ENCODE results near the gene SBK3.

DNA sequence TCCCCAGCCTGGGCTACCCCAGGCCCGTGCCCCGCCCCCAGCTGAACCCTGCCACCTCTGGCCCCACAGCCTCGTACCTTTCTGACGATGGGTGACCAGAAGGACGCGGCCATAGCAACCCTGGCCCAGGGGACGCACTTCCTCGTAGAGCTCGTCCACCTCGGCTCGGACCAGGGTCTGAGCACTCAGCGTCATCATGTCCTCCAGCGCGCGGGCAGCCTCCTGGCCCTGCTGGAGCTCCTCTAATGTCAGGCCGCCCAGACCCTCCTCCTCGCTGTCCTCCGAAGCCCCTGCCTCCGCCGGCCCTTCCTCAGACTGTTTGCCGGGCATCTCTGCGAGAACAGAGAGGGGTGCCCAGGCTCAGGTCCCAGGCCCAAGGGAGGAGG, 9.4 kb downstream of the SBK3 start:
- TF ChIP-seq SRF (IDR thresholded peaks at IDR 0.05; ENCODE audit: low read depth) (no peak), EZH2phosphoT487 (IDR thresholded peaks at IDR 0.05; ENCODE audit: borderline replicate concordance) (no peak), POLR2A (IDR thresholded peaks at IDR 0.05; ENCODE audit: borderline replicate concordance, extremely low read depth, insufficient read depth, insufficient read length) (no peak), ZFX (IDR thresholded peaks at IDR 0.05) (no peak), YY1 (IDR thresholded peaks at IDR 0.05; ENCODE audit: extremely low read depth, insufficient replicate concordance, low read depth, low read length) (no peak), RAD21 (IDR thresholded peaks at IDR 0.05; ENCODE audit: low read depth) (no peak), JUND (IDR thresholded peaks at IDR 0.05) (no peak), EZH2 (IDR thresholded peaks at IDR 0.05) (no peak), ELF1 (IDR thresholded peaks at IDR 0.05; ENCODE audit: borderline replicate concordance, low read depth) (no peak), FOSL1 (IDR thresholded peaks at IDR 0.05; ENCODE audit: low read depth) (no peak)
- TF ChIP-seq, protein P1, sequence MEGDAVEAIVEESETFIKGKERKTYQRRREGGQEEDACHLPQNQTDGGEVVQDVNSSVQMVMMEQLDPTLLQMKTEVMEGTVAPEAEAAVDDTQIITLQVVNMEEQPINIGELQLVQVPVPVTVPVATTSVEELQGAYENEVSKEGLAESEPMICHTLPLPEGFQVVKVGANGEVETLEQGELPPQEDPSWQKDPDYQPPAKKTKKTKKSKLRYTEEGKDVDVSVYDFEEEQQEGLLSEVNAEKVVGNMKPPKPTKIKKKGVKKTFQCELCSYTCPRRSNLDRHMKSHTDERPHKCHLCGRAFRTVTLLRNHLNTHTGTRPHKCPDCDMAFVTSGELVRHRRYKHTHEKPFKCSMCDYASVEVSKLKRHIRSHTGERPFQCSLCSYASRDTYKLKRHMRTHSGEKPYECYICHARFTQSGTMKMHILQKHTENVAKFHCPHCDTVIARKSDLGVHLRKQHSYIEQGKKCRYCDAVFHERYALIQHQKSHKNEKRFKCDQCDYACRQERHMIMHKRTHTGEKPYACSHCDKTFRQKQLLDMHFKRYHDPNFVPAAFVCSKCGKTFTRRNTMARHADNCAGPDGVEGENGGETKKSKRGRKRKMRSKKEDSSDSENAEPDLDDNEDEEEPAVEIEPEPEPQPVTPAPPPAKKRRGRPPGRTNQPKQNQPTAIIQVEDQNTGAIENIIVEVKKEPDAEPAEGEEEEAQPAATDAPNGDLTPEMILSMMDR (IDR thresholded peaks at IDR 0.05 in 2 of 3, conservative IDR thresholded peaks at IDR 0.05 in 1 of 3; ENCODE audit: borderline replicate concordance in 1 of 3, insufficient read depth in 1 of 3, low read depth in 2 of 3, low read length in 2 of 3): no peak
- TF ChIP-seq, protein P2, sequence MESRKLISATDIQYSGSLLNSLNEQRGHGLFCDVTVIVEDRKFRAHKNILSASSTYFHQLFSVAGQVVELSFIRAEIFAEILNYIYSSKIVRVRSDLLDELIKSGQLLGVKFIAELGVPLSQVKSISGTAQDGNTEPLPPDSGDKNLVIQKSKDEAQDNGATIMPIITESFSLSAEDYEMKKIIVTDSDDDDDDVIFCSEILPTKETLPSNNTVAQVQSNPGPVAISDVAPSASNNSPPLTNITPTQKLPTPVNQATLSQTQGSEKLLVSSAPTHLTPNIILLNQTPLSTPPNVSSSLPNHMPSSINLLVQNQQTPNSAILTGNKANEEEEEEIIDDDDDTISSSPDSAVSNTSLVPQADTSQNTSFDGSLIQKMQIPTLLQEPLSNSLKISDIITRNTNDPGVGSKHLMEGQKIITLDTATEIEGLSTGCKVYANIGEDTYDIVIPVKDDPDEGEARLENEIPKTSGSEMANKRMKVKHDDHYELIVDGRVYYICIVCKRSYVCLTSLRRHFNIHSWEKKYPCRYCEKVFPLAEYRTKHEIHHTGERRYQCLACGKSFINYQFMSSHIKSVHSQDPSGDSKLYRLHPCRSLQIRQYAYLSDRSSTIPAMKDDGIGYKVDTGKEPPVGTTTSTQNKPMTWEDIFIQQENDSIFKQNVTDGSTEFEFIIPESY (IDR thresholded peaks at IDR 0.05; ENCODE audit: extremely low read depth, insufficient replicate concordance, low read length): no peak
- TF ChIP-seq, protein P3, sequence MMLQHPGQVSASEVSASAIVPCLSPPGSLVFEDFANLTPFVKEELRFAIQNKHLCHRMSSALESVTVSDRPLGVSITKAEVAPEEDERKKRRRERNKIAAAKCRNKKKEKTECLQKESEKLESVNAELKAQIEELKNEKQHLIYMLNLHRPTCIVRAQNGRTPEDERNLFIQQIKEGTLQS (IDR thresholded peaks at IDR 0.05): no peak
- TF ChIP-seq, protein P4, sequence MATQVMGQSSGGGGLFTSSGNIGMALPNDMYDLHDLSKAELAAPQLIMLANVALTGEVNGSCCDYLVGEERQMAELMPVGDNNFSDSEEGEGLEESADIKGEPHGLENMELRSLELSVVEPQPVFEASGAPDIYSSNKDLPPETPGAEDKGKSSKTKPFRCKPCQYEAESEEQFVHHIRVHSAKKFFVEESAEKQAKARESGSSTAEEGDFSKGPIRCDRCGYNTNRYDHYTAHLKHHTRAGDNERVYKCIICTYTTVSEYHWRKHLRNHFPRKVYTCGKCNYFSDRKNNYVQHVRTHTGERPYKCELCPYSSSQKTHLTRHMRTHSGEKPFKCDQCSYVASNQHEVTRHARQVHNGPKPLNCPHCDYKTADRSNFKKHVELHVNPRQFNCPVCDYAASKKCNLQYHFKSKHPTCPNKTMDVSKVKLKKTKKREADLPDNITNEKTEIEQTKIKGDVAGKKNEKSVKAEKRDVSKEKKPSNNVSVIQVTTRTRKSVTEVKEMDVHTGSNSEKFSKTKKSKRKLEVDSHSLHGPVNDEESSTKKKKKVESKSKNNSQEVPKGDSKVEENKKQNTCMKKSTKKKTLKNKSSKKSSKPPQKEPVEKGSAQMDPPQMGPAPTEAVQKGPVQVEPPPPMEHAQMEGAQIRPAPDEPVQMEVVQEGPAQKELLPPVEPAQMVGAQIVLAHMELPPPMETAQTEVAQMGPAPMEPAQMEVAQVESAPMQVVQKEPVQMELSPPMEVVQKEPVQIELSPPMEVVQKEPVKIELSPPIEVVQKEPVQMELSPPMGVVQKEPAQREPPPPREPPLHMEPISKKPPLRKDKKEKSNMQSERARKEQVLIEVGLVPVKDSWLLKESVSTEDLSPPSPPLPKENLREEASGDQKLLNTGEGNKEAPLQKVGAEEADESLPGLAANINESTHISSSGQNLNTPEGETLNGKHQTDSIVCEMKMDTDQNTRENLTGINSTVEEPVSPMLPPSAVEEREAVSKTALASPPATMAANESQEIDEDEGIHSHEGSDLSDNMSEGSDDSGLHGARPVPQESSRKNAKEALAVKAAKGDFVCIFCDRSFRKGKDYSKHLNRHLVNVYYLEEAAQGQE (IDR thresholded peaks at IDR 0.05; ENCODE audit: low read depth): no peak

Measured in HCT116 (cell line).